ENCODE data around the gene DLG1.

GRCh38 chr3:197022405-197023231 is 275.8 kb downstream of the DLG1 start:
- no peak for TF ChIP-seq CTCF (conservative IDR thresholded peaks at IDR 0.05; ENCODE audit: low read length)
- no peak for TF ChIP-seq EZH2phosphoT487 (IDR thresholded peaks at IDR 0.05; ENCODE audit: borderline replicate concordance, low read depth, low read length)
